CD4-positive, CD25-positive, alpha-beta regulatory T cell (primary cell): ENCODE results near the gene RMI2. TPM values are rescaled to one million over a fixed set of nuclear protein-coding genes. Genes with fewer than 3 reads are reported as not detected.

Experiments
- ATAC-seq, 2 donors: fragments of 150-1000 bp; cut with Tn5 transposase; one replicate each; pipeline ENCODE4 v1.10.0; 2021; ENCODE audit warnings: low read depth in 2 of 2, moderate number of reproducible peaks in 2 of 2, moderate library complexity in 1 of 2
- DNase-seq, 3 donors: peaks; one replicate each; pipeline versions ENCODE4 v3.0.0 to v3.0.0-alpha.2; 2012 to 2022; ENCODE audit warnings: mixed read lengths in 1 of 3
- H3K27ac ChIP-seq: one replicate; pipeline ENCODE4 v1.7.0; 2013; ENCODE audit warnings: mild to moderate bottlenecking, low read length; ENCODE audit not compliant: insufficient read depth, poor library complexity, severe bottlenecking
- H3K27me3 ChIP-seq: one replicate; pipeline ENCODE4 v1.7.0; 2013; ENCODE audit warnings: low read length; ENCODE audit not compliant: control insufficient read depth, insufficient read depth
- H3K36me3 ChIP-seq: one replicate; pipeline ENCODE4 v1.7.0; 2013; ENCODE audit warnings: mild to moderate bottlenecking, low read length, moderate library complexity; ENCODE audit not compliant: control insufficient read depth, insufficient read depth
- H3K4me1 ChIP-seq: 2 replicates; pipeline ENCODE4 v1.7.0; 2013; ENCODE audit warnings: mild to moderate bottlenecking, low read length; ENCODE audit not compliant: insufficient read depth, control insufficient read depth, poor library complexity, severe bottlenecking
- H3K4me3 ChIP-seq: one replicate; pipeline ENCODE4 v1.7.0; 2013; ENCODE audit warnings: low read depth, mild to moderate bottlenecking, low read length, moderate library complexity
- H3K9me3 ChIP-seq, 2 experiments: 1 replicate in 1 of 2; 2 replicates in 1 of 2; pipeline ENCODE4 v1.7.0; 2013; ENCODE audit warnings: low read length in 2 of 2, mild to moderate bottlenecking in 1 of 2, moderate library complexity in 1 of 2; ENCODE audit not compliant: control insufficient read depth in 2 of 2
- H3K27ac Mint-ChIP-seq, 3 donors: one replicate each; pipeline ENCODE4 v1.8.0; 2020 to 2022; ENCODE audit warnings: mild to moderate bottlenecking in 3 of 3, mixed read lengths in 3 of 3, moderate library complexity in 2 of 3
- H3K27me3 Mint-ChIP-seq: one replicate; pipeline ENCODE4 v1.8.0; 2022; ENCODE audit warnings: mild to moderate bottlenecking, mixed read lengths
- H3K36me3 Mint-ChIP-seq: one replicate; pipeline ENCODE4 v1.8.0; 2020; ENCODE audit warnings: mixed read lengths
- H3K4me1 Mint-ChIP-seq, 4 donors: one replicate each; pipeline ENCODE4 v1.8.0; 2020 to 2022; ENCODE audit warnings: mixed read lengths in 4 of 4, mild to moderate bottlenecking in 1 of 4
- H3K4me3 Mint-ChIP-seq, 4 donors: one replicate each; pipeline ENCODE4 v1.8.0; 2020 to 2022; ENCODE audit warnings: mild to moderate bottlenecking in 4 of 4, mixed read lengths in 4 of 4, moderate library complexity in 3 of 4
- H3K9me3 Mint-ChIP-seq, 7 donors: one replicate each; pipeline ENCODE4 v1.8.0; 2020 to 2022; ENCODE audit warnings: mixed read lengths in 7 of 7, mild to moderate bottlenecking in 3 of 7, moderate library complexity in 2 of 7
- polyA plus RNA-seq, 4 donors: library from polyadenylated mRNA; unstranded; fragments of 300-500 nt; fragmentation: Illumina TruSeq; gene quantifications; one replicate each; pipeline ENCODE4 v1.2.3, GENCODE V29; 2021
- total RNA-seq: library from RNA; stranded (reverse); gene quantifications from one replicate; pipeline ENCODE4 v1.2.3, GENCODE V29; 2022

Gene RMI2
- total RNA-seq (4.3 TPM), polyA plus RNA-seq (10 to 100 TPM in 2 of 4 donors, 1 to 10 TPM in 2; 7.4 to 15.3 (median 11.1) TPM)

- Mint-ChIP-seq H3K9me3 (no peaks in the 10 kb centered on the region), H3K27ac (peak within 1 kb of the TSS; percentile 77 to 94 (median 85)), H3K36me3 (no peaks in the 10 kb centered on the region), H3K27me3 (no peaks in the 10 kb centered on the region), H3K4me3 (peak within 1 kb of the TSS; percentile 89 to 91 (median 89)), H3K4me1 (peaks cover 6 to 22% (median 11%) of the 10 kb centered on the region in 4 donors)
- Histone ChIP-seq H3K4me3 (peak within 1 kb of the TSS; percentile 99), H3K27me3 (no peaks in the 10 kb centered on the region), H3K27ac (peak within 1 kb of the TSS; percentile 41), H3K36me3 (no peaks in the 10 kb centered on the region), H3K4me1 (peaks cover 12% of the 10 kb centered on the region), H3K9me3 (no peaks in the 10 kb centered on the region)
- ATAC-seq = peak; percentile 99 to 100
- DNase-seq = peak; percentile 96 to 98 (median 96)
Measured at GRCh38 chr16:11345040-11345862, at the start of gene RMI2. Gene RMI2, plus strand, starts transcription at chr16:11345459. Its CDS starts 13 bp downstream, at chr16:11345472.

DNA sequence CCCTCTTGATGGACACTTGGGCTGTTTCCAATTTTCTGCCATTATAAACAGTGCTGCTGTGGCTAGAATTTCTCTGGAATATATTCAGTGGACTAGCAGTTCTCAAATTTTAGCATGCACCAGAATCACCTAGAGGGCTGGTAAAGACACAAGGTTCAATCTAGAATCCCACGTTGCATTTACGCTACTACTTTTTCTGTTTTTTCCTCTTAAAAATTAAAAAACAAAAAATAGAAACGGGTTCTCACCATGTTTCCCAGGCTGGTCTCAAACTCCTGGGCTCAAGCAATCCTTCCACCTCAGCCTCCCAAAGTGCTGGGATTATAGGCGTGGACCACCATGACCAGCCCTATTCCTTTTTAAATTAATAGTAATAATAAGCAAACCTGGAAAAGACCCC lies 49.6 kb upstream of the RMI2 start:
- H3K9me3 Mint-ChIP-seq = no peaks in the 10 kb centered on the region
- no peak overlapping the region for H3K27ac Mint-ChIP-seq
- H3K27me3 ChIP-seq = no peaks in the 10 kb centered on the region
- H3K9me3 ChIP-seq = no peaks in the 10 kb centered on the region
- H3K36me3 Mint-ChIP-seq = no peaks in the 10 kb centered on the region
- no peak overlapping the region for H3K27ac ChIP-seq
- ATAC-seq (no peak), DNase-seq (no peak)
- peaks cover 0 to 21% (median 11%) of the 10 kb centered on the region in 4 donors for H3K4me1 Mint-ChIP-seq
- H3K4me3 Mint-ChIP-seq = no peak overlapping the region
- H3K4me1 ChIP-seq = peaks cover 18% of the 10 kb centered on the region
- H3K36me3 ChIP-seq = no peaks in the 10 kb centered on the region
- H3K27me3 Mint-ChIP-seq = no peaks in the 10 kb centered on the region
- H3K4me3 ChIP-seq = no peak overlapping the region

- peaks cover 0 to 21% (median 11%) of the 10 kb centered on the region in 4 donors for H3K4me1 Mint-ChIP-seq
- no peaks in the 10 kb centered on the region for H3K36me3 ChIP-seq
- H3K9me3 Mint-ChIP-seq = no peaks in the 10 kb centered on the region
- H3K27ac ChIP-seq = no peak overlapping the region
- H3K27me3 Mint-ChIP-seq = no peaks in the 10 kb centered on the region
- H3K4me1 ChIP-seq = peaks cover 18% of the 10 kb centered on the region
- no peak overlapping the region for H3K4me3 Mint-ChIP-seq
- no peak for ATAC-seq
- H3K27ac Mint-ChIP-seq = peak overlapping the region in 2 of 3 donors; percentile 32 to 38
- no peaks in the 10 kb centered on the region for H3K9me3 ChIP-seq
- H3K36me3 Mint-ChIP-seq = no peaks in the 10 kb centered on the region
- no peak for DNase-seq
- no peaks in the 10 kb centered on the region for H3K27me3 ChIP-seq
- H3K4me3 ChIP-seq = no peak overlapping the region
Measured at GRCh38 chr16:11296351-11296705, 48.9 kb upstream of the RMI2 start.

DNA sequence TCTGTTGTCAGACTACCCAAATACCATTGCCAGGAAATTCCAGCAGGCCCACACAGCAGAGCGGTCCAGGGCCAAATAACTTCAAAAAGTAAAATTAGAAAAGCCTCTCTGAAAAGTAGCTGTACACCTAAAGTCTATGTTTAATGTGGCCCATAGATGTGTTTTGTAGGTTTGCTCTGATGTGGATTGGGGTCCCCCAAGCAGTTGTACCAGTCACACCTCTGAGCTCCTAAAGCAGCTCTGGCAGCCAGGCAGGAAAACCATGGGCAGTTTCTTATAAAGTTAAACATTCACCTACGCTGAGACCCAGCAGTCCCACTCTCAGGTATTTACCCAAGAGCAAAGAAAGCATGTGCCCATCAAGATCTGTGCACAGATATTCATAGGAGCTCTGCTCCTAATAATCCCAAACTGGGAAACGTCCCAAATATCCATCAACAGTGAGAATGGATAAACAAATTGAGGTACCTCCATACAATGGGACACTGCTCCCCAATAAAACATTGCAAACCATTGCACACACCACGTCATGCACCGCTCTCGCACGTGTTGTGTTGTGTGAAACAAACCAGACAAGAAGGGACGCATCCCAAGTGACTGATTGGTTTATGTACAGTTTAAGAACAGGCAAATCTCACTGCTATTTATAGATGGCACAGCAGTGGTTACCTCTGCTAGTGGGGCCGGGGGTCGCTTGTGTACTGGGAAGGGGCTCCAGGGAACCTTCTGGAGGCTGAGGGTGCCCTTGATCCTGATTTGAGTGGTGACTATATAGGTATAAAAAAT lies 48.4 kb upstream of the RMI2 start:
- Mint-ChIP-seq H3K27ac (peak overlapping the region; percentile 38 to 89 (median 55)), H3K9me3 (no peaks in the 10 kb centered on the region), H3K36me3 (no peaks in the 10 kb centered on the region), H3K4me1 (peaks cover 0 to 21% (median 11%) of the 10 kb centered on the region in 4 donors), H3K4me3 (peak overlapping the region; percentile 11 to 82 (median 68)), H3K27me3 (no peaks in the 10 kb centered on the region)
- H3K36me3 ChIP-seq = no peaks in the 10 kb centered on the region
- no peak overlapping the region for H3K27ac ChIP-seq
- ATAC-seq = peak in 1 of 2 donors; percentile 9
- H3K27me3 ChIP-seq = no peaks in the 10 kb centered on the region
- peak overlapping the region; percentile 44 for H3K4me3 ChIP-seq
- peaks cover 18% of the 10 kb centered on the region for H3K4me1 ChIP-seq
- DNase-seq = no peak
- H3K9me3 ChIP-seq = no peaks in the 10 kb centered on the region

GRCh38 chr16:11297492-11298142 lies 47.6 kb upstream of the RMI2 start:
- Histone ChIP-seq H3K4me3 (peak overlapping the region; percentile 44), H3K27ac (no peak overlapping the region), H3K9me3 (no peaks in the 10 kb centered on the region), H3K27me3 (no peaks in the 10 kb centered on the region), H3K36me3 (no peaks in the 10 kb centered on the region), H3K4me1 (peaks cover 18% of the 10 kb centered on the region)
- peak; percentile 87 to 91 for ATAC-seq
- Mint-ChIP-seq H3K4me1 (peaks cover 0 to 21% (median 11%) of the 10 kb centered on the region in 4 donors), H3K4me3 (peak overlapping the region; percentile 11 to 82 (median 68)), H3K36me3 (no peaks in the 10 kb centered on the region), H3K27ac (peak overlapping the region; percentile 38 to 89 (median 55)), H3K9me3 (no peaks in the 10 kb centered on the region), H3K27me3 (no peaks in the 10 kb centered on the region)
- DNase-seq = peak; percentile 24 to 86 (median 54)

DNA sequence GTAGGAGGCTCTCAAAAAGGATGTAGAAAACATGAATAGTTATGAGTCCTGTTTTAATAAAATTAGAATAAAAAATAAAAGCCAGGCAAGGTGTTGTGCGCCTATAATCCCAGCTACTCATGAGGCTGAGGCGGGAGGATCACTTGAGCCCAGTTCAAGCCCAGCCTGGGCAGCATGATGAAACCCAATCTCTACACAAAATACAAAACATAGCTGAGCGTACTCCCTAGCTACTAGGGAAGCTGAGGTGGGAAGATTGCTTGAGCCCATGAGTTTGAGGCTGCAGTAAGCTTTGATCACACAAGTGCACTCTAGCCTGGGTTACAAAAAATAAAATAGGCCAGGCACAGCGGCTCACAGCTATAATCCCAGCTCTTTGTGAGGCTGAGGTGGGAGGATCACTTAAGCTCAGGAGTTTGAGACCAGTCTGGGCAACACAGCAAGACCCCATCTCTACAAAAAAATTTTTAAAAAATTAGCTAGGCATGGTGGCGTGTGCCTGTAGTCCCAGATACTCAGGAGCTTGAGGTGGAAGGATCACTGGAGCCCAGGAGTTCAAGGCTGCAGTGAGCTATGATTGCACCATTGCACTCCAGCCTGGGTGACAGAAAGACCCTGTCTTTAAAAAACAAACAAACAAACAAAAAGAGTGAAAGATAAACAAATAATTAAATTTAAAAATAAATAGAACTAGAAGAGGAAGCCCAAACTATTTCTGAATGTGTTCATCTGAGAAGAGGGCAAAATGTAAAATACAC lies 46.9 kb upstream of the RMI2 start:
- peak overlapping the region in 3 of 4 donors; percentile 55 to 82 (median 80) for H3K4me3 Mint-ChIP-seq
- H3K4me1 ChIP-seq = peaks cover 18% of the 10 kb centered on the region
- no peaks in the 10 kb centered on the region for H3K9me3 ChIP-seq
- no peaks in the 10 kb centered on the region for H3K36me3 ChIP-seq
- no peak overlapping the region for H3K4me3 ChIP-seq
- no peak for DNase-seq
- no peaks in the 10 kb centered on the region for H3K9me3 Mint-ChIP-seq
- ATAC-seq = no peak
- peaks cover 0 to 21% (median 11%) of the 10 kb centered on the region in 4 donors for H3K4me1 Mint-ChIP-seq
- H3K27me3 Mint-ChIP-seq = no peaks in the 10 kb centered on the region
- H3K27ac ChIP-seq = no peak overlapping the region
- no peaks in the 10 kb centered on the region for H3K27me3 ChIP-seq
- no peaks in the 10 kb centered on the region for H3K36me3 Mint-ChIP-seq
- H3K27ac Mint-ChIP-seq = peak overlapping the region in 2 of 3 donors; percentile 69 to 89
